Neural progenitor cell (in vitro differentiated cells): ENCODE results near the gene CDK1. TPM values are rescaled to one million over a fixed set of nuclear protein-coding genes. Genes with fewer than 3 reads are reported as not detected.
A peak's percentile ranks its signal among the peaks of the same experiment; 100 is the strongest.

Source experiments
- DNase-seq: peaks from one replicate; pipeline ENCODE4 v3.0.0-alpha.2; 2016; ENCODE audit warnings: low spot score
- H2AFZ ChIP-seq: fragments of 200-600 bp; sonication (generic); replicated peaks from 2 replicates; pipeline ENCODE4 v1.6.1; 2016; ENCODE audit warnings: antibody characterized with exemption
- H3F3A ChIP-seq: fragments of 200-600 bp; sonication (generic); 2 replicates; pipeline ENCODE4 v1.6.1; 2016; ENCODE audit warnings: antibody characterized with exemption, low read depth
- H3K27ac ChIP-seq: fragments of 200-600 bp; sonication (generic); 2 replicates; pipeline ENCODE4 v1.5.1; 2016; ENCODE audit warnings: mild to moderate bottlenecking
- H3K27me3 ChIP-seq: fragments of 200-600 bp; sonication (generic); 2 replicates; pipeline ENCODE4 v1.6.1; 2016; ENCODE audit warnings: mild to moderate bottlenecking, moderate library complexity
- H3K36me3 ChIP-seq: fragments of 200-600 bp; sonication (generic); 2 replicates; pipeline ENCODE4 v1.5.1; 2016
- H3K4me1 ChIP-seq: fragments of 200-600 bp; sonication (generic); 2 replicates; pipeline ENCODE4 v1.6.1; 2016; ENCODE audit warnings: mixed run types
- H3K4me2 ChIP-seq: fragments of 200-600 bp; sonication (generic); 2 replicates; pipeline ENCODE4 v1.6.1; 2016
- H3K4me3 ChIP-seq: fragments of 200-600 bp; sonication (generic); 2 replicates; pipeline ENCODE4 v1.5.1; 2016
- H3K79me2 ChIP-seq: fragments of 200-600 bp; sonication (generic); 2 replicates; pipeline ENCODE4 v1.6.1; 2016; ENCODE audit warnings: low read depth
- H3K9ac ChIP-seq: fragments of 200-600 bp; sonication (generic); 2 replicates; pipeline ENCODE4 v1.6.1; 2016
- H3K9me3 ChIP-seq: fragments of 200-600 bp; sonication (generic); 2 replicates; pipeline ENCODE4 v1.5.1; 2016; ENCODE audit warnings: low read depth
- H4K20me1 ChIP-seq: fragments of 200-600 bp; sonication (generic); 2 replicates; pipeline ENCODE4 v1.6.1; 2016; ENCODE audit warnings: low read depth
- H3K27ac Mint-ChIP-seq: 3 replicates; pipeline ENCODE4 v1.8.0; 2021; ENCODE audit warnings: mixed read lengths
- H3K27me3 Mint-ChIP-seq: 2 replicates; pipeline ENCODE4 v1.8.0; 2022; ENCODE audit warnings: low read depth, mild to moderate bottlenecking, inconsistent platforms, moderate library complexity, mixed read lengths; ENCODE audit not compliant: insufficient read depth
- H3K36me3 Mint-ChIP-seq: 3 replicates; pipeline ENCODE4 v1.8.0; 2021; ENCODE audit warnings: mixed read lengths
- H3K4me1 Mint-ChIP-seq: 3 replicates; pipeline ENCODE4 v1.8.0; 2021; ENCODE audit warnings: mixed read lengths
- H3K4me3 Mint-ChIP-seq: 3 replicates; pipeline ENCODE4 v1.8.0; 2021; ENCODE audit warnings: mild to moderate bottlenecking, moderate library complexity, mixed read lengths
- H3K9me3 Mint-ChIP-seq: 3 replicates; pipeline ENCODE4 v1.8.0; 2020; ENCODE audit warnings: mixed read lengths
- CTCF ChIP-seq: fragments of 200-600 bp; sonication (generic); IDR thresholded peaks from 2 replicates; pipeline ENCODE4 v1.5.1; 2017; ENCODE audit warnings: antibody characterized with exemption, mild to moderate bottlenecking
- EZH2 ChIP-seq: fragments of 200-600 bp; sonication (generic); IDR thresholded peaks from 2 replicates; pipeline ENCODE4 v1.6.1; 2017; ENCODE audit warnings: antibody characterized with exemption, mild to moderate bottlenecking, moderate library complexity
- EZH2phosphoT487 ChIP-seq: fragments of 200-600 bp; sonication (generic); IDR thresholded peaks from 2 replicates; pipeline ENCODE4 v1.6.1; 2017; ENCODE audit warnings: antibody characterized with exemption
- total RNA-seq: library from RNA; depleted of rRNA; stranded (reverse); fragments of >200 nt; gene quantifications from 2 replicates; pipeline ENCODE4 v1.2.3, GENCODE V29; 2015; ENCODE audit warnings: low replicate concordance

The CDK1 gene
- total RNA-seq, 1 donor from 2014 or later: 421 TPM

- Mint-ChIP-seq H3K36me3 (no peaks in the 10 kb centered on the region), H3K9me3 (no peaks in the 10 kb centered on the region), H3K27me3 (no peaks in the 10 kb centered on the region), H3K4me1 (peaks cover 2% of the 10 kb centered on the region), H3K4me3 (no peak overlapping the region), H3K27ac (no peak overlapping the region)
- H3K79me2 ChIP-seq: no peaks in the 10 kb centered on the region
- no peak overlapping the region for H3K4me3 ChIP-seq
- H3K9me3 ChIP-seq: no peaks in the 10 kb centered on the region
- no peaks in the 10 kb centered on the region for H3K36me3 ChIP-seq
- peak overlapping the region; percentile 8 for H3K4me2 ChIP-seq
- H3K27ac ChIP-seq: no peak overlapping the region
- H3K9ac ChIP-seq: no peak overlapping the region
- H3K4me1 ChIP-seq: peaks cover 3% of the 10 kb centered on the region
- peak overlapping the region; percentile 20 for H2AFZ ChIP-seq
- no peaks in the 10 kb centered on the region for H4K20me1 ChIP-seq
- no peaks in the 10 kb centered on the region for H3F3A ChIP-seq
- peak; percentile 16 for DNase-seq
- no peak for TF ChIP-seq CTCF
- no peak for TF ChIP-seq EZH2
- TF ChIP-seq EZH2phosphoT487: no peak
- H3K27me3 ChIP-seq: no peaks in the 10 kb centered on the region
These were observed 15.7 kb upstream of the CDK1 start for GRCh38 chr10:60762554-60762953.

GRCh38 chr10:60767424-60767823 is 10.9 kb upstream of the CDK1 start:
- H3K9me3 Mint-ChIP-seq: no peaks in the 10 kb centered on the region
- H3K36me3 ChIP-seq: no peaks in the 10 kb centered on the region
- H3K36me3 Mint-ChIP-seq: no peaks in the 10 kb centered on the region
- H3K27ac Mint-ChIP-seq: no peak overlapping the region
- H3K4me3 Mint-ChIP-seq: no peak overlapping the region
- no peak for DNase-seq
- H3K4me1 Mint-ChIP-seq: no peaks in the 10 kb centered on the region
- H3K4me2 ChIP-seq: no peak overlapping the region
- H3K9me3 ChIP-seq: no peaks in the 10 kb centered on the region
- no peak overlapping the region for H3K9ac ChIP-seq
- no peaks in the 10 kb centered on the region for H3K4me1 ChIP-seq
- TF ChIP-seq EZH2 (no peak), EZH2phosphoT487 (no peak), CTCF (no peak)
- no peak overlapping the region for H3K4me3 ChIP-seq
- H3K27ac ChIP-seq: no peak overlapping the region
- no peak overlapping the region for H2AFZ ChIP-seq
- no peaks in the 10 kb centered on the region for H3F3A ChIP-seq
- H3K27me3 Mint-ChIP-seq: no peaks in the 10 kb centered on the region
- H4K20me1 ChIP-seq: no peaks in the 10 kb centered on the region
- H3K27me3 ChIP-seq: no peaks in the 10 kb centered on the region
- H3K79me2 ChIP-seq: no peaks in the 10 kb centered on the region

GRCh38 chr10:60769406-60769805 is 8.9 kb upstream of the CDK1 start:
- no peak overlapping the region for H3K4me2 ChIP-seq
- Mint-ChIP-seq H3K27ac (no peak overlapping the region), H3K4me1 (no peaks in the 10 kb centered on the region), H3K36me3 (no peaks in the 10 kb centered on the region), H3K9me3 (no peaks in the 10 kb centered on the region), H3K4me3 (no peak overlapping the region), H3K27me3 (no peaks in the 10 kb centered on the region)
- no peaks in the 10 kb centered on the region for H3K4me1 ChIP-seq
- H4K20me1 ChIP-seq: no peaks in the 10 kb centered on the region
- no peaks in the 10 kb centered on the region for H3K9me3 ChIP-seq
- no peak overlapping the region for H3K4me3 ChIP-seq
- H3K27ac ChIP-seq: no peak overlapping the region
- no peaks in the 10 kb centered on the region for H3F3A ChIP-seq
- DNase-seq: no peak
- no peaks in the 10 kb centered on the region for H3K79me2 ChIP-seq
- H3K9ac ChIP-seq: no peak overlapping the region
- no peaks in the 10 kb centered on the region for H3K36me3 ChIP-seq
- peak overlapping the region; percentile 20 for H2AFZ ChIP-seq
- H3K27me3 ChIP-seq: no peaks in the 10 kb centered on the region
- TF ChIP-seq CTCF: no peak
- no peak for TF ChIP-seq EZH2phosphoT487
- TF ChIP-seq EZH2: no peak
